NB4 (cell line): ENCODE measurements around the gene GOLGA2.
"Not testable (repeated sequence)": the region's sequence is repeated elsewhere in the genome, so short reads cannot be mapped to it uniquely, and the experiment has no call there.

Source experiments
- DNase-seq: peaks from one replicate; pipeline ENCODE4 v3.0.0; 2010; ENCODE audit warnings: low read depth
- H3K4me3 ChIP-seq: one replicate; pipeline ENCODE4 v1.5.1; 2011; ENCODE audit warnings: mild to moderate bottlenecking, low read depth, low read length, moderate library complexity
- CTCF ChIP-seq: IDR thresholded peaks from one replicate; pipeline ENCODE4 v1.5.1; 2012; ENCODE audit warnings: low read depth, low read length
- MAX ChIP-seq: IDR thresholded peaks from 2 replicates; pipeline ENCODE4 v1.6.1; 2011; ENCODE audit warnings: low read depth, low read length
- MYC ChIP-seq: IDR thresholded peaks from 2 replicates; pipeline ENCODE4 v1.6.1; 2011; ENCODE audit warnings: low read depth, low read length
- POLR2A ChIP-seq: IDR thresholded peaks from 2 replicates; pipeline ENCODE4 v1.6.1; 2011; ENCODE audit warnings: mild to moderate bottlenecking; ENCODE audit not compliant: insufficient read length; ENCODE audit errors: extremely low read depth

The GOLGA2 gene

GRCh38 chr9:128242124-128242523 lies 33.7 kb downstream of the GOLGA2 start:
- H3K4me3 ChIP-seq = no peak overlapping the region
- no peak for DNase-seq
- TF ChIP-seq MYC (no peak), MAX (no peak), POLR2A (no peak), CTCF (no peak)

- no peak for TF ChIP-seq CTCF
- TF ChIP-seq POLR2A = no peak
- TF ChIP-seq MYC = no peak
- no peak for TF ChIP-seq MAX
- H3K4me3 ChIP-seq = no peak overlapping the region
- DNase-seq = no peak
Measured at GRCh38 chr9:128233817-128234406, 41.9 kb downstream of the GOLGA2 start.

GRCh38 chr9:128232528-128233428 lies 43.0 kb downstream of the GOLGA2 start:
- no peak overlapping the region for H3K4me3 ChIP-seq
- no peak for DNase-seq
- TF ChIP-seq CTCF = no peak
- no peak for TF ChIP-seq MYC
- TF ChIP-seq MAX = no peak
- no peak for TF ChIP-seq POLR2A

GRCh38 chr9:128231638-128232527 lies 43.9 kb downstream of the GOLGA2 start:
- H3K4me3 ChIP-seq = no peak overlapping the region
- TF ChIP-seq MYC (no peak), CTCF (no peak), MAX (no peak), POLR2A (no peak)
- no peak for DNase-seq

GRCh38 chr9:128230897-128231296 lies 44.9 kb downstream of the GOLGA2 start:
- not testable (repeated sequence) for H3K4me3 ChIP-seq, DNase-seq

- peak; percentile 82 for DNase-seq
- TF ChIP-seq MAX (no peak), MYC (no peak), CTCF (no peak), POLR2A (no peak)
- no peak overlapping the region for H3K4me3 ChIP-seq
Measured at GRCh38 chr9:128226412-128226801, 49.4 kb downstream of the GOLGA2 start.
